ENCODE measurements around the gene TMEM158.

TMEM158 gene

DNA sequence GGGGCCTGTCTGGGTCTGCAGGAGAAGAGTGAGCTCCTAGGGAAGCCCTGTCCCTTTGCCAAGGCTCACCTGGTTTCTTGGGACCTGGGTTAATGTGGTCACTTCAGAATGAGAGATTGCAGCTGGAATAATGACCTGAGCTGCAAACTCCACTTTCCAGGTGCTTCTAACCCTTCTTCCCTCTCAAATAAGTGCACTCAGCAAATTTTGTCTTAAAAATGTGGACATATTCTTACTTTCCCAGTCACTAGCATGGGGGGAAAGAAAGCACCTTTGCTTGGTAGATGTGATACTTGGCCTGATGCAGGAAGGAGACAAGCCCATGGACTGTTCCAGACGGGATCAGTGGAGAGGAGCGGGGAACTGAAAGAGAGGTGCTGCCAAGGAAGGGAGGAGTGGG, 41.0 kb downstream of the TMEM158 start:
- CTCF ChIA-PET: interaction anchor here (2.7 to 2.8 kb wide), 2 partner anchors 8 to 26 kb away, joined by 10 to 16 read pairs; no protein-coding TSS in a partner anchor
- no peak for DNase-seq (ENCODE audit: low read depth, low spot score)
- no peak overlapping the region for H3K4me3 ChIP-seq (ENCODE audit: low read depth, low read length)
- TF ChIP-seq, protein P1, sequence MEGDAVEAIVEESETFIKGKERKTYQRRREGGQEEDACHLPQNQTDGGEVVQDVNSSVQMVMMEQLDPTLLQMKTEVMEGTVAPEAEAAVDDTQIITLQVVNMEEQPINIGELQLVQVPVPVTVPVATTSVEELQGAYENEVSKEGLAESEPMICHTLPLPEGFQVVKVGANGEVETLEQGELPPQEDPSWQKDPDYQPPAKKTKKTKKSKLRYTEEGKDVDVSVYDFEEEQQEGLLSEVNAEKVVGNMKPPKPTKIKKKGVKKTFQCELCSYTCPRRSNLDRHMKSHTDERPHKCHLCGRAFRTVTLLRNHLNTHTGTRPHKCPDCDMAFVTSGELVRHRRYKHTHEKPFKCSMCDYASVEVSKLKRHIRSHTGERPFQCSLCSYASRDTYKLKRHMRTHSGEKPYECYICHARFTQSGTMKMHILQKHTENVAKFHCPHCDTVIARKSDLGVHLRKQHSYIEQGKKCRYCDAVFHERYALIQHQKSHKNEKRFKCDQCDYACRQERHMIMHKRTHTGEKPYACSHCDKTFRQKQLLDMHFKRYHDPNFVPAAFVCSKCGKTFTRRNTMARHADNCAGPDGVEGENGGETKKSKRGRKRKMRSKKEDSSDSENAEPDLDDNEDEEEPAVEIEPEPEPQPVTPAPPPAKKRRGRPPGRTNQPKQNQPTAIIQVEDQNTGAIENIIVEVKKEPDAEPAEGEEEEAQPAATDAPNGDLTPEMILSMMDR (IDR thresholded peaks at IDR 0.05; ENCODE audit: insufficient read depth, low read length, missing control alignments): no peak
- POLR2A ChIA-PET: no interaction called here

GRCh38 chr3:45183872-45184262, 42.2 kb downstream of the TMEM158 start:
- POLR2A ChIA-PET: interaction anchor here (0.7 to 1.2 kb wide), 2 partner anchors 29 to 60 kb away, joined by 5 read pairs; no protein-coding TSS in a partner anchor
- DNase-seq (ENCODE audit: low read depth, low spot score): no peak
- H3K4me3 ChIP-seq (ENCODE audit: low read depth, low read length): no peak overlapping the region
- TF ChIP-seq, protein P1 (IDR thresholded peaks at IDR 0.05; ENCODE audit: insufficient read depth, low read length, missing control alignments): no peak
- CTCF ChIA-PET: interaction anchor here (1.0 to 2.8 kb wide), 3 partner anchors 9 to 143 kb away, joined by 3 to 16 read pairs (median 10); no protein-coding TSS in a partner anchor

GRCh38 chr3:45182915-45183871, 42.9 kb downstream of the TMEM158 start:
- no peak overlapping the region for H3K4me3 ChIP-seq (ENCODE audit: low read depth, low read length)
- ChIA-PET POLR2A (interaction anchor here (0.7 to 1.2 kb wide), 2 partner anchors 29 to 59 kb away, joined by 5 read pairs; no protein-coding TSS in a partner anchor), CTCF (interaction anchor here (1.0 to 2.8 kb wide), 4 partner anchors 10 to 143 kb away, joined by 3 to 16 read pairs (median 7); no protein-coding TSS in a partner anchor)
- no peak for DNase-seq (ENCODE audit: low read depth, low spot score)
- TF ChIP-seq, protein P1 (IDR thresholded peaks at IDR 0.05; ENCODE audit: insufficient read depth, low read length, missing control alignments): no peak

- no peak overlapping the region for H3K4me3 ChIP-seq (ENCODE audit: low read depth, low read length)
- CTCF ChIA-PET: interaction anchor here (0.8 to 1.2 kb wide), 3 partner anchors 9 to 144 kb away, joined by 3 to 4 read pairs (median 3); no protein-coding TSS in a partner anchor
- no peak for DNase-seq (ENCODE audit: low read depth, low spot score)
- TF ChIP-seq, protein P1 (IDR thresholded peaks at IDR 0.05; ENCODE audit: insufficient read depth, low read length, missing control alignments): no peak
- POLR2A ChIA-PET: no interaction called here
Observed at GRCh38 chr3:45181496-45181895, 44.6 kb downstream of the TMEM158 start.

DNA sequence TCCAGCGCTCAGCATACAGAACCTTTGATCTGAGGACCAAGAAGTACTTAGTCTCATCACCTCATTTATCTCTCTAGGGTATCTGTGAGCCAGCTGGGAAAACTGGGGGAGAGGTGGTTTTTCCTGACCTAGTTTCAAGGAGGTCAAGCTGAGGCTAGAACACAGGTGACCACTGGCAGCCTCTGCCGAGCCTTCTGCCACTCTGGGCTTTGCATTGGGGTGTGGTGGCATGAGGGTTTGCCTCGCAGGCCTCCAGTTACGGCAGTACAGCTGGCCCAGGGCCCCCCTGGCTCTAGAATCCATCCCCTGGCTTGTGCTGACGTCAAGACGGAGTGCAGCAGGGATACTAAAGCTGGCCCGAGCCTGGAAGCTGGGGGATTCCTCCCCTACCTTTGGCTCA, 45.2 kb downstream of the TMEM158 start:
- ChIA-PET POLR2A (no interaction called here), CTCF (interaction anchor here (1.2 kb wide), 1 partner anchor 10 kb away, joined by 4 read pairs; no protein-coding TSS in a partner anchor)
- DNase-seq (ENCODE audit: low read depth, low spot score): no peak
- TF ChIP-seq, protein P1 (IDR thresholded peaks at IDR 0.05; ENCODE audit: insufficient read depth, low read length, missing control alignments): no peak
- H3K4me3 ChIP-seq (ENCODE audit: low read depth, low read length): no peak overlapping the region

DNA sequence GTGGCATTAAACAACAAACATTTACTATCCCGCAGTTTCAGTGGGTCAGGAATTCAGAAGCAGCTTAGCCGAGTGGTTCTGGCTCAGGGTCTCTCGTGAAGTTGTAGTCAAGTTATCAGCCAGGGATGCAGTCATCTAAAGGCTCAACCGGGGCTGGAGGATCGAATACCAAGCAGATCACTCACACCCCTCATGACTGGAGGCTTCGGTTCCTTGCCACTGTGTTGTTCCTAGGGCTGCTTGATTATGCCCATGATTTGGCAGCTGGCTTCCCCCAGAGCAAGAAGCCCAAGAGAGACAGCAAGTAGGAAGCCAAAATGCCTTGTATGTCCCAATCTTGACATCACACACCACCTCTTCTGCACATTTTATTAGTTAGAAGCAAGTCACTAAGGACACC, 46.0 kb downstream of the TMEM158 start:
- TF ChIP-seq, protein P1 (IDR thresholded peaks at IDR 0.05; ENCODE audit: insufficient read depth, low read length, missing control alignments): no peak
- H3K4me3 ChIP-seq (ENCODE audit: low read depth, low read length): no peak overlapping the region
- DNase-seq (ENCODE audit: low read depth, low spot score): peak; percentile 26
- POLR2A ChIA-PET: no interaction called here
- CTCF ChIA-PET: interaction anchor here (1.1 to 2.0 kb wide), 3 partner anchors 25 to 328 kb away, joined by 3 to 7 read pairs (median 4); no protein-coding TSS in a partner anchor

Data from AG04449 (cell line).